ENCODE measurements around the gene HYAL4. TPM values are rescaled to one million over a fixed set of nuclear protein-coding genes. Genes with fewer than 3 reads are reported as not detected.

Gene HYAL4
- polyA plus RNA-seq, 1 of the 3 experiments (the other 2 are of a cell fraction): not detected

DNA sequence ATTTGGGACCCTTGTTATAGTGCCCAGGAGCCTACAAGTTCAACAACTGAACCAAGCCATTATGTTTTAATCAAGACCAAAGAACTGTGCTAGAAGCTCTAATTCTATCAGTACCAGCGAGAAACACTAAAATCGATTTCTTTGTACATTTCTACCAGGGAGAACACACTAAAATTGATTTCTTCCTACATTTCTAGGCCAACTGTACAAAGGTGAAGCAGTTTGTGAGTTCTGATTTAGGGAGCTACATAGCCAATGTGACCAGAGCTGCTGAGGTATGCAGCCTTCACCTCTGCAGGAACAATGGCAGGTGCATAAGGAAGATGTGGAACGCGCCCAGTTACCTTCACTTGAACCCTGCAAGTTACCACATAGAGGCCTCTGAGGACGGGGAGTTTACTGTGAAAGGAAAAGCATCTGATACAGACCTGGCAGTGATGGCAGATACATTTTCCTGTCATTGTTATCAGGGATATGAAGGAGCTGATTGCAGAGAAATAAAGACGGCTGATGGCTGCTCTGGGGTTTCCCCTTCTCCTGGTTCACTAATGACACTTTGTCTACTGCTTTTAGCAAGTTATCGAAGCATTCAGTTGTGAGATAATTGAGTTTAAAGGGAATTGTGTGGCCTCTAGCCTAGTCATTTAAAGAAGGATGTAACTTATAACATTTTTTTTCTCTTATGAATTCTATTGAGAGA is 31.7 kb downstream of the HYAL4 start:
- Histone ChIP-seq H3K9me3 (no peaks in the 10 kb centered on the region), H3K9ac (no peak overlapping the region), H3K27ac (ENCODE audit: low read depth in 2 of 2, low read length in 1 of 2) (peak overlapping the region in 1 of 2 experiments; percentile 34; a peak in 2 of 4 replicates), H3K36me3 (replicated peaks in 1 of 2; ENCODE audit: control insufficient read depth in 1 of 2, insufficient read depth in 2 of 2, low read length in 1 of 2) (no peaks in the 10 kb centered on the region), H3K9me2 (no peaks in the 10 kb centered on the region), H3F3A (replicated peaks; ENCODE audit: insufficient read depth) (no peaks in the 10 kb centered on the region), H3K4me2 (no peak overlapping the region), H2AFZ (ENCODE audit: low read depth) (no peak overlapping the region), H3K79me2 (ENCODE audit: insufficient read depth) (no peaks in the 10 kb centered on the region), H3K4me1 (ENCODE audit: control insufficient read depth in 1 of 2, insufficient read depth in 2 of 2, low read depth in 1 of 2, low read length in 1 of 2) (peaks cover 0 to 18% of the 10 kb centered on the region in 2 experiments; a peak in 2 of 4 replicates), H4K20me1 (ENCODE audit: insufficient read depth) (no peaks in the 10 kb centered on the region), H3K27me3 (ENCODE audit: insufficient read depth) (no peaks in the 10 kb centered on the region), H3K4me3 (ENCODE audit: low read depth in 2 of 2, low read length in 1 of 2) (no peak overlapping the region)
- 37% methylated on average over 7 of the region's 7 CpGs for WGBS (ENCODE audit: low lambda C conversion rate)
- DNase-seq: peak; percentile 14
- peak; percentile 50; the same call in 1 of the 2 replicates for TF ChIP-seq GATA2 (CRISPR knock-in tag; IDR thresholded peaks at IDR 0.05)
- no peak for TF ChIP-seq FOXJ3 (CRISPR knock-in tag; IDR thresholded peaks at IDR 0.05)
- TF ChIP-seq EP300 (IDR thresholded peaks at IDR 0.05; ENCODE audit: borderline replicate concordance in 1 of 2, low read depth in 1 of 2, low read length in 1 of 2): peak in 1 of 2 experiments; percentile 39; a peak in 1 of 4 replicates
- CTCF ChIA-PET: interaction anchor here (1.0 to 7.5 kb wide), 4 partner anchors 12 to 722 kb away, joined by 3 to 127 read pairs (median 17); no protein-coding TSS in a partner anchor
- POLR2A ChIA-PET: no interaction called here

DNA sequence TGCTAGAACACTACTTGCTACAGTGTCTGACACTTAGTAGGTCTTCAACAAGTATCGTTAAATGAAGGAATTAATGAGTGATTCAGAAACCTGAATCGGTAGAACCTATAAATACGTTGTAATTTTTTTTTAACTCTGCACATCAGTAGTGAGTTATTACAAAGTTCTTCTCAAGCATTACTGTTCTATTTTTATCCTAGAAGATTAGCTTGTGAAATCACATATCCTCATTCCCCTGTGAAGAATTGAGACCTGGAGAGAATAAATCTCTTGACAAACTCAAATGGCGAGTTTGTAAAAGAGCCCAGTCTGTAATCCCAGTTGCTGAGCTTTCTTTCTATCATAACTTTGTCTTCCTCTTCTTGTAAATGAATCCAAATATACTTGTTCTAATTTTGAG is 34.7 kb downstream of the HYAL4 start:
- TF ChIP-seq EZH2phosphoT487 (IDR thresholded peaks at IDR 0.05; ENCODE audit: borderline replicate concordance, low read depth): no peak
- TF ChIP-seq RAD21 (IDR thresholded peaks at IDR 0.05; ENCODE audit: low read length): no peak
- TF ChIP-seq, protein P1, sequence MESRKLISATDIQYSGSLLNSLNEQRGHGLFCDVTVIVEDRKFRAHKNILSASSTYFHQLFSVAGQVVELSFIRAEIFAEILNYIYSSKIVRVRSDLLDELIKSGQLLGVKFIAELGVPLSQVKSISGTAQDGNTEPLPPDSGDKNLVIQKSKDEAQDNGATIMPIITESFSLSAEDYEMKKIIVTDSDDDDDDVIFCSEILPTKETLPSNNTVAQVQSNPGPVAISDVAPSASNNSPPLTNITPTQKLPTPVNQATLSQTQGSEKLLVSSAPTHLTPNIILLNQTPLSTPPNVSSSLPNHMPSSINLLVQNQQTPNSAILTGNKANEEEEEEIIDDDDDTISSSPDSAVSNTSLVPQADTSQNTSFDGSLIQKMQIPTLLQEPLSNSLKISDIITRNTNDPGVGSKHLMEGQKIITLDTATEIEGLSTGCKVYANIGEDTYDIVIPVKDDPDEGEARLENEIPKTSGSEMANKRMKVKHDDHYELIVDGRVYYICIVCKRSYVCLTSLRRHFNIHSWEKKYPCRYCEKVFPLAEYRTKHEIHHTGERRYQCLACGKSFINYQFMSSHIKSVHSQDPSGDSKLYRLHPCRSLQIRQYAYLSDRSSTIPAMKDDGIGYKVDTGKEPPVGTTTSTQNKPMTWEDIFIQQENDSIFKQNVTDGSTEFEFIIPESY (IDR thresholded peaks at IDR 0.05; ENCODE audit: borderline replicate concordance, low read depth): no peak
- TF ChIP-seq, protein P2, sequence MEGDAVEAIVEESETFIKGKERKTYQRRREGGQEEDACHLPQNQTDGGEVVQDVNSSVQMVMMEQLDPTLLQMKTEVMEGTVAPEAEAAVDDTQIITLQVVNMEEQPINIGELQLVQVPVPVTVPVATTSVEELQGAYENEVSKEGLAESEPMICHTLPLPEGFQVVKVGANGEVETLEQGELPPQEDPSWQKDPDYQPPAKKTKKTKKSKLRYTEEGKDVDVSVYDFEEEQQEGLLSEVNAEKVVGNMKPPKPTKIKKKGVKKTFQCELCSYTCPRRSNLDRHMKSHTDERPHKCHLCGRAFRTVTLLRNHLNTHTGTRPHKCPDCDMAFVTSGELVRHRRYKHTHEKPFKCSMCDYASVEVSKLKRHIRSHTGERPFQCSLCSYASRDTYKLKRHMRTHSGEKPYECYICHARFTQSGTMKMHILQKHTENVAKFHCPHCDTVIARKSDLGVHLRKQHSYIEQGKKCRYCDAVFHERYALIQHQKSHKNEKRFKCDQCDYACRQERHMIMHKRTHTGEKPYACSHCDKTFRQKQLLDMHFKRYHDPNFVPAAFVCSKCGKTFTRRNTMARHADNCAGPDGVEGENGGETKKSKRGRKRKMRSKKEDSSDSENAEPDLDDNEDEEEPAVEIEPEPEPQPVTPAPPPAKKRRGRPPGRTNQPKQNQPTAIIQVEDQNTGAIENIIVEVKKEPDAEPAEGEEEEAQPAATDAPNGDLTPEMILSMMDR (IDR thresholded peaks at IDR 0.05): no peak
- TF ChIP-seq SIN3A (IDR thresholded peaks at IDR 0.05; ENCODE audit: borderline replicate concordance, low read depth, low read length): no peak
- TF ChIP-seq, protein P3, sequence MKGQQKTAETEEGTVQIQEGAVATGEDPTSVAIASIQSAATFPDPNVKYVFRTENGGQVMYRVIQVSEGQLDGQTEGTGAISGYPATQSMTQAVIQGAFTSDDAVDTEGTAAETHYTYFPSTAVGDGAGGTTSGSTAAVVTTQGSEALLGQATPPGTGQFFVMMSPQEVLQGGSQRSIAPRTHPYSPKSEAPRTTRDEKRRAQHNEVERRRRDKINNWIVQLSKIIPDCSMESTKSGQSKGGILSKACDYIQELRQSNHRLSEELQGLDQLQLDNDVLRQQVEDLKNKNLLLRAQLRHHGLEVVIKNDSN (IDR thresholded peaks at IDR 0.05; ENCODE audit: borderline replicate concordance, low read depth): no peak
- no peak for TF ChIP-seq MXI1 (IDR thresholded peaks at IDR 0.05; ENCODE audit: low read depth, low read length)
- no peak for DNase-seq
- Histone ChIP-seq H3K36me3 (replicated peaks in 1 of 2; ENCODE audit: control insufficient read depth in 1 of 2, insufficient read depth in 2 of 2, low read length in 1 of 2) (no peaks in the 10 kb centered on the region), H3K9me2 (no peaks in the 10 kb centered on the region), H3F3A (replicated peaks; ENCODE audit: insufficient read depth) (no peaks in the 10 kb centered on the region), H3K79me2 (ENCODE audit: insufficient read depth) (no peaks in the 10 kb centered on the region), H3K9ac (no peak overlapping the region), H3K4me2 (no peak overlapping the region), H4K20me1 (ENCODE audit: insufficient read depth) (no peaks in the 10 kb centered on the region), H3K27ac (ENCODE audit: low read depth in 2 of 2, low read length in 1 of 2) (no peak overlapping the region), H3K9me3 (no peaks in the 10 kb centered on the region), H2AFZ (ENCODE audit: low read depth) (no peak overlapping the region), H3K27me3 (ENCODE audit: insufficient read depth) (no peaks in the 10 kb centered on the region), H3K4me3 (ENCODE audit: low read depth in 2 of 2, low read length in 1 of 2) (no peak overlapping the region), H3K4me1 (ENCODE audit: control insufficient read depth in 1 of 2, insufficient read depth in 2 of 2, low read depth in 1 of 2, low read length in 1 of 2) (peaks cover 0 to 11% of the 10 kb centered on the region in 2 experiments; a peak in 2 of 4 replicates)
- WGBS (ENCODE audit: low lambda C conversion rate): 39% methylated on average over 4 of the region's 4 CpGs
- ChIA-PET POLR2A (no interaction called here), CTCF (interaction anchor here (1.0 to 3.2 kb wide), 5 partner anchors 9 to 178 kb away, joined by 3 to 15 read pairs (median 5); no protein-coding TSS in a partner anchor)

Data from SK-N-SH (cell line).